ENCODE data around the gene SRCIN1.

The SRCIN1 gene

GRCh38 chr17:38617074-38617860, 11.5 kb upstream of the SRCIN1 start:
- no peak for DNase-seq

- DNase-seq = no peak
Measured at GRCh38 chr17:38616361-38616760, 10.6 kb upstream of the SRCIN1 start.

GRCh38 chr17:38613981-38614779, 8.4 kb upstream of the SRCIN1 start:
- no peak for DNase-seq

DNA sequence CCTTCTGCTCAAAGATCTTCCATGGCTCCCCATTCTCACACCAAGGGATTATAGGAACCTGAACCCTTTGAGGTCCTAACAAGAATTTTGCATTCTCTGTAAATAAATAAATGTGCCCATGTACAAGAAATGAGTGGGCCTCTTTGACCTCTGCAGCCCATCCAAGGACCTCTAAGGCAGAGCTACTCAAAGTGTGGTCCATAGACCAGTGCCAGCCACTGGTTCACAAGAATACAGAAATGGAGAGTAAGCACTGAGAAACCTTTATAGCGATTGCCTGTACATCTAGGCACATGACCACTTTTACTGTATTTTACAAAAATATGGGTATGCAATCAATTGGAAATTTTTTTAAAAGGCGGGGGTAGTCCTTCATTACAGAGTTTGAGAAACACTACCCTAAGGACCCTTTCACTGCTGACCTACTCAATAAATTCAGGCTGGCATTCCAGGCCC, 7.8 kb upstream of the SRCIN1 start:
- no peak for DNase-seq

- no peak for DNase-seq
Measured at GRCh38 chr17:38611872-38612376, 6.2 kb upstream of the SRCIN1 start.

- no peak for DNase-seq
Measured at GRCh38 chr17:38611070-38611786, 5.5 kb upstream of the SRCIN1 start.

GRCh38 chr17:38609280-38610031, 3.7 kb upstream of the SRCIN1 start:
- no peak for DNase-seq

DNA sequence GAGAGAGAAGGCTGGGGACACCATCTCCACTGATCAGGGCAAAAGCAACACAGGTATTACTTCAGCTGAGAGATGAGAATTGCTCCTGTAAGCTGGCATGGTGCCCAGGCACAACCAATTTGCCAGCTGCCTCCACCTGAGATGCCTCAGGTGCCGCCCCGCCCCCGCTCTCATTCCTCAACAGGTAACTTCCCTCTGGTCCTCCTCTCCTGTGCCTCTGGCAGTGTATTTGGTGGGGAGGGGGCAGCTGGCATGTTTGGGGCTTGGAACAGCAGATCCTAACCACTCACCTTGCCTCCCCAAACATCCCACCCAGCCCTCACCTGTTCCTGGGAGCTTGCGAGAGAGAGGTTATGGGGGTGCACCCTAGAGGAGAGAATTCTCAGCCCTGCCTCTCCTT, 2.9 kb upstream of the SRCIN1 start:
- peak; percentile 80 for DNase-seq

DNA sequence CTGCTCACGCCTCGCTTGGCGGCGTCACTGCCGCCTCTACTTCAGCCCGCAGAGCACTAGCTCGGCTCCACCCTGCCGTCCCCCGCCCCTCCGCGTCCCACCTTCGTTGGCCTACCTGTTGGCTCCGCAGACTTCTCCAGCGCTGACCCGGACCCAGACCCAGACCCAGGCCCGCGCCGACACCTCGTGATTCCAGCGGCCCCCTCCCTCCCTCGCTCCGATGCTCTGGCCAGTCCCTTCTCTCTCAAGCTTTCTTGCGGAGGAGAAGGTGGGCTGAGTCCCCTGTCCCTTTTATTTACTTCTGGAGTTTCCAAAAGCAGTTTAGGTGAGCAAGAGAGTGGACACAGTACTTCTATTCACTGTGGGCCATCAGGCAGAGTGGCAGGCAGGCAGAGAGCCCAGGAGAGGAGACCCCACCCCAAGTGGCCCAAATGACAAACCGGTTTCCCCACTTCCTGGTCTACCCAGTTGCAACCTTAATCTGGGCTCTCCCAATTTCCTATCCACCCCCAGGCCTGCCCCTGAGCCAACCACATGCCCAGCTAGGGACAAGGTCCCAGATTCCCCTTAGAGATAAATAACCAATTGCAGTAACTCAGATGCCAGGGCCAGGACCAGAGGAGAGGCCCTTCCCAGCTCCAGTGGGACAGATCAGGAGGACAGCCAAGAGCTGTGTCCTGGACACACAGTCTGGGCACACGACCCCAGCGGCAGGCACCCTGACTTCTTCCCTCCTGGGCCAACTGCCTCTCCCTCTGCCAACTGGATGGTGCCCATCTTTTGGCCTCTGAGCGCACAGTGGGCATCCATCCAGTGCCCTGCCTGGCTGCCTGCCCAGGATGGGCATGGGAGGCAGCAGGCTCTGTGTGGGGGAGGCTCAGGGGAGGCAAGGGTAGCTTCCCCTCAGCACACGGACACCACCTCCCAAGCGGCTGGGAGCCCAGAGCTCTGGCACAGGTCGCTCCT, 1.2 kb upstream of the SRCIN1 start:
- DNase-seq = no peak

DNA sequence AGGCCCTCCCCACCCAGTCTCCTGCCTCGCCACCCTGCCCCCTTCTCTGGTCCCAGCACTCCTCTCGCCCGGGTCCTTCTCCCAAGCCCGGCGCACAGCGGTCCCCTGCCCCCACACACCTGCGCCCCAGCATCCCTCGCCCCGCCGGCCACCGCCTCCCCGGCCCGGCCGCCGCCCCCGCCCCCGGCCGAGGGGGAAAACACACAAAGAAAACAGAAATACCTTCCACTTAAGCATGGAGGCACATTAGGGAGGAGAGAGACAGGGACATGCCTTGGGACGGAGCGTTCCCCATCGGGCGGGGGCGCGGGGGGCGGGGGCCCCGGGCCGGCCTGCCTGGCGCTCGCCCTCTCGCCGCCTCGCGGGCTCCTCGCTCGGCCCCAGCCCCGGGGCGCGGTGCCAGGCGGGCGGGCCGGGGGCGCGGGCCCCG, 326 bp downstream of the SRCIN1 start:
- no peak for DNase-seq

GRCh38 chr17:38604479-38605403, 1.0 kb downstream of the SRCIN1 start:
- DNase-seq = peak; percentile 78

DNA sequence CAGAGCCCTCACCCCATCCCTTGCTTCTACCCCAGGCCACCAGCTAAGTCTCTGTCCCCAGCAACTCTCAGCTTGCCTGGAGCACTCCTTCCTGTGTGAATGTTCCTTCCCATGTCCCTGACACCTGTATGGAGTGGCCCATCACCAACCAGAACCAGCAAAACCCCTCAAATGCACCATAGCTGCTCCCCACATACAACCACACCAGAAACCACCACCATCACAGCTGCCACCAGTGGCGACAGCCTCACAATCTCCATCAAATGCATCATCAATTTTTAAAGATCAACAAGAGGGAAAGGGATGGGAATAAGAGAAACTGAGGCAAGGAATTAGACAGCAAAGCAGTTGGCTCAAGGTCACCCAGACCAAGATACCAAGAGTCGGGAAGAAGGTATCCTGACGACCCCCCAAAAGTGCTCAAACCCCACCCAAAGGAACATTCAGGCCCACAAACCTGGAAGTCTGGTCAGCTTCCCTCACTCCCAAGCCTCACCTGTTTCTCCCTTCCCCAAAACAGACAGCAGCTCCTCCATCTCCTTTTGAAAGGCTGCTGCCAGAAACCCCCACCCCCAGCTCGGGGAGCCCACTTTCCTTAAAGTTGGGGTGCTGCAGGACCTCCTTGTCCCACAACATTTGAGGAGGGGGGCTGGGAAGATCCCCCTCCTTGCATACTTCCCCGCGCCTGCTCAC, 1.8 kb downstream of the SRCIN1 start:
- DNase-seq = no peak

GRCh38 chr17:38602956-38603785, 2.6 kb downstream of the SRCIN1 start:
- no peak for DNase-seq

- DNase-seq = no peak
Measured at GRCh38 chr17:38602453-38602852, 3.3 kb downstream of the SRCIN1 start.

GRCh38 chr17:38601539-38602351, 4.0 kb downstream of the SRCIN1 start:
- peak; percentile 70 for DNase-seq

GRCh38 chr17:38600906-38601305, 4.8 kb downstream of the SRCIN1 start:
- no peak for DNase-seq

- no peak for DNase-seq
Measured at GRCh38 chr17:38600416-38600815, 5.3 kb downstream of the SRCIN1 start.

All from NCI-H1436 (cell line).